Uterine smooth muscle cell (primary cell): ENCODE results near the gene ZNF394. TPM values are rescaled to one million over a fixed set of nuclear protein-coding genes. Genes with fewer than 3 reads are reported as not detected.

Source experiments
- total RNA-seq: library from RNA; depleted of rRNA; stranded (reverse); fragments of >200 nt; gene quantifications from 2 replicates; pipeline ENCODE4 v1.2.3, GENCODE V29; 2014

Gene ZNF394
- 21.5 and 26.0 TPM in 2 replicates for total RNA-seq

GRCh38 chr7:99499721-99500636 lies at the start of gene ZNF394:
ZNF394 (minus strand) TSS chr7:99500281; CDS start chr7:99500093, 188 bp downstream.

GRCh38 chr7:99504603-99505323 lies 4.7 kb upstream of the ZNF394 start, which contains the start of gene ZKSCAN5:
ZKSCAN5 (plus strand) TSS chr7:99504662; CDS start chr7:99506045, 1,383 bp downstream.

DNA sequence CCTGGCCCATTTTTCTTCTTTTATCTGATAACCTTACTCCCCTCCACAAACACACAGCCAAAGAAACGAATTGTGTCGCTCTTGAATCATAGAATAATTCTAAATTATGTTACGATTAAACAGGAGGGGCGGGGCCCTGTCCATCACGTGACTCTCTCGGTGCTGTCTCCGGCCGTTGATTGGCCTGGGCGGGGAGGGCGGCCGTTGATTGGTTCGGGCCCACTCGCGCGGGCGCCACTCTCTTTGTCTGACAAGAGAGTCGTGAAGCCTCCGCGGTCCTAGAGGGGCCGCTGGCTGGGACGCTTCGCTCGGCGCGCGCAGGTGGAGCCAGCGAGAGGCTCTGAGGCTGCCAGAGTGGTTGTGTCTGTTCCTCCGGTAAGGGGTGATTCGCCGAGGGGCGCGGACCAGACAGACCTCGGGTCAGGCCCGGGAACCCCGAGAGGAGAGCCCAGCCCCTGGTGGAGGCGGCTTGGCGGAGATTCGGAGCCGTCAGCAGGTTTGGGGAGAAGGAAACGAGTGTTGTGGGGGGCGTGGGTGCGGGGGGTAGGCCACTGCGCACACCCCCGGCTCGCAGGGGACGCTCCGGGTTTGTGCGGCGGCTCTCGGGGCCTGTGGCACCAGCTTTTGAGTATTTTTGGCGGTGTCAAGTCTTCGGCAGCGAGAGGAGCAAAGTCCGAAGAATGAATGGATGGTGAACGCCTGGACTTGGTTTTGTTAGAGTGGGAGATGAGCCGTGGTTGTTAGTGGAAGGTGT lies 27.3 kb downstream of the ZNF394 start, which contains the start of gene ZNF789:
ZNF789 (plus strand) TSS at position 330 of the 754 bp plus-strand sequence. CDS start 3,567 bp downstream, outside the sequence.

Other genes with a start within 250 kb of the ZNF394 start
- 0.12 and 0.33 TPM in 2 replicates for gene MYH16, start 227.4 kb downstream of the ZNF394 start, total RNA-seq
- 327 and 334 TPM in 2 replicates for gene ARPC1A, start 174.4 kb downstream of the ZNF394 start, total RNA-seq
- 473 and 553 TPM in 2 replicates for gene ARPC1B, start 125.6 kb downstream of the ZNF394 start, total RNA-seq
- gene PDAP1, start 91.7 kb downstream of the ZNF394 start, total RNA-seq, result 80.1 and 121 TPM in 2 replicates
- gene BUD31, start 91.3 kb downstream of the ZNF394 start, total RNA-seq, result 103 and 113 TPM in 2 replicates
- gene PTCD1, start 61.5 kb downstream of the ZNF394 start, total RNA-seq, result 8.6 and 9.8 TPM in 2 replicates
- gene CPSF4, start 61.3 kb downstream of the ZNF394 start, total RNA-seq, result 45.3 and 46.0 TPM in 2 replicates
- gene ATP5MF, start 34.1 kb downstream of the ZNF394 start, total RNA-seq, result 164 and 387 TPM in 2 replicates
- gene ZNF789, start 27.4 kb downstream of the ZNF394 start, total RNA-seq, result 7.3 and 9.1 TPM in 2 replicates
- gene ZKSCAN5, start 4.4 kb upstream of the ZNF394 start, total RNA-seq, result 13.6 and 13.7 TPM in 2 replicates
- gene FAM200A, start 51.8 kb upstream of the ZNF394 start, total RNA-seq, result 6.9 and 7.9 TPM in 2 replicates
- gene ZNF655, start 58.4 kb upstream of the ZNF394 start, total RNA-seq, result 74.0 and 82.1 TPM in 2 replicates
- gene TMEM225B, start 98.0 kb upstream of the ZNF394 start, total RNA-seq, result 0.55 and 1.2 TPM in 2 replicates
- gene ZSCAN25, start 116.7 kb upstream of the ZNF394 start, total RNA-seq, result 11.5 and 12.5 TPM in 2 replicates
- 3.5 and 4.8 TPM in 2 replicates for gene CYP3A5, start 179.7 kb upstream of the ZNF394 start, total RNA-seq
- gene CYP3A7, start 234.9 kb upstream of the ZNF394 start, total RNA-seq, result 0.55 and 1.2 TPM in 2 replicates